Activated CD4-positive, alpha-beta T cell treated with anti-CD3 and anti-CD28 coated beads for 1 hour (primary cell): ENCODE measurements around the gene SERBP1.
"Not testable (repeated sequence)": the region's sequence is repeated elsewhere in the genome, so short reads cannot be mapped to it uniquely, and the experiment has no call there.

Experiments used
- DNase-seq: peaks from one replicate; pipeline ENCODE4 v3.0.0-alpha.2; 2020

SERBP1 gene

DNA sequence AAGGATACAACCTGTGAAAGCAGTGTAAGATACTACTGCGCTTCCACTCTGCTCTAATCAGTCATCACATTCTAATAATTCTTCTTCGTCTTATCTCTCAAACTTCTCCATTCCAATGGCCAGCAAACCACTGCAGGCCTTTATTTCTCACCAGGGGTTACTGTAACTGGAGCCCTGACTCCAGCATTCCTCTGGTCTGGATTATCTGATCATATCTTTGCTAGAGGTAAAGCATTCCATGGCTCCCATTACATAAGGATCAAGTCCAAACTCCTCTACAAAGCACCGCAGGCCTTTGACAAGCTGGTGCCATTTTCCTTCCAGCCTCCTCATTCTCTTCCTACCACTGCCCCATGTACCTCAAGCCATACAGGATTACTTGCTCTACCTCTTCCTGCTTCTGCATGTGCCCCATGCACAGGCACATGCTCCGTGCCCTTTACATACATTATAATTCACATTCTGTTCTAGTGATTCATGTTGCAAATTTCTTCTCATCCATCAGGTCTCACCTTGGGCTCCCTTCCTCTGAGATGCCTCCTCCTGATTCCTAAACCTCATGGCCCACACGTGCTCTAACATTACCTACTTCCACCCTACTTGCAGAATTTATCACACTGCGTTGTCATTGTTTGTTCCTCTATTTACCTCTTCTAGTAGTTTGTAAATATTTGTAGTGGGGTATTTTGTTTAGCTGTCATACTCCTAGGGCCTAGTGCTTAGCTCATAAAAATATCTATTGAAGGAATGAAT lies 9.3 kb upstream of the SERBP1 start:
- DNase-seq, result no peak

DNA sequence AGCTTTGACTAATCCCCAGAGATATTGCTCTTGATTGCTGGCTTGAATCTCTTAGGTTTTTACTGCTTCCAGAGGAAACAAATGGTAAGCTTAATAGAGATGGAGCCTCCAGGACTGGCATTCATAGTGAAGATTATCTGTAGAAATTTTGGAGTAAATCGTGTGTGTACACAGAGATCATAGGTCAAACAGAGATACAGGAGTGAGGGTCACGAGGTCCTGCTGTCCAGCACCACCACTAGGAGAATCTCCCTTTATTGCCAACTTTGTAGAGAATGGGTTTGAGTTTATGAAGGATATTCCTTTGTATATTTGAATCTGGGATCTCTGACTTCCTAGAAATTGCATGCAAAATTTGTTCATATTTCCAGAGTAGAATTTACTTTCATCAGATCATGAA lies 7.8 kb upstream of the SERBP1 start:
- no peak for DNase-seq

DNA sequence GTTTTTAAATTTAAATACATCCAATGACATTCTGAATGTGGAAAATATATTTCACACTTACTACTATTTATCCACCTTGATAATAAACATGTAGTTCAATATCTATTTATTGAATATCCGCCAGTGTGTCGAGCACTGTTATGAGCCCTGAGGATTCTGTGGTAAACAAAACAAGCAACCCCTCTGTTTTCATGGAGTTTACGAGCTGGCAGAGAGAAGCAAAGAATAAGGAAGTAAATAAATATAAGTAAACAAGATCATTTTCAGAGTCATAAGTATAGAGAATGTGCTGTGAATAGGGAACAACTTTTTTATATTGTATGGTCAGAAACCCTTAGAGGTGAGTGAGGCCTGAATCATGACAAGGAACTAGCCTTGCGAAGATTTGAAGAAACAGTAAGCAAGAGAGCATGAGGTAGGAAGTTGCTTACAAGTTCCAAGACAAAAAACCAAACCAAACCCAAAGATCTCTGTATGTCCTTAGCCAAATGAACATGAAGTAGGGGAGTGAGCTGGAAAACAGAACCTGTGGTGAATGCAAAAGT lies 6.4 kb upstream of the SERBP1 start:
- DNase-seq, result no peak

DNA sequence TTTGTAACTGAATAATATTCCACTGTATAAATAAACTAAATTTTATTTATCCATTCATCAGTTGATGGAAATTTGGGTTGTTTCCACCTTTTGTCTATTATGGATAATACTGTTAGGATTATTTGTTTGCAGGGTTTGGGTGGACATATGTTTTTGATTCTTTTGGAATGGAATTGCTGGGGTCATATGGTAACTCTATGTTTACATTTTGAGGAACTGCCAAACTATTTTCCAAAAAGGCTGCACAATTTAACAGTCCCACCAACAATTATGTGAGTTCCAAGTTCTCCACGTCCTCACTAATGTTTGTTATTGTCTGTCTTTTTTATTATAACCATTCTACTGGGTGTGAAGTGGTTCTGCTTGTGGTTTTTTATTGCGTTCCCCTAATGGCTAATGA lies 4.3 kb upstream of the SERBP1 start:
- no peak for DNase-seq

DNA sequence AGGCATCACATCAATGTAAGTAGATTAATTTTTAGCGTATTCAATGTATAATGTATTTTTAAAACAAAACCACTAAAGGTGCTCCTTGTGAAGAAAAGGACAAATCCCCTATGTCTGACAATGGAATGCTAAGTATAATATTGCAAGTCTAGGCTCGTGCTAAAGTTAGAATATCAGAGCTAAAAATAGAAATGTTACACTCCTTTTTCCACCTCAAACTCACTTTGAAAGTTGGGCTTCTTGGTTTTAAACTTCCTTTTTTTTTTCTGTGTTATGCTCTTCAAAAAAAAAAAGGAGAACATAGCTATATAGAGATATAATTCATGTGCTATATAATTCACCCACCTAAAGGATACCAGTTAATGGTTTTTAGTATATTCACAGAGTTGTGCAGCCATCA lies 3.6 kb upstream of the SERBP1 start:
- DNase-seq, result no peak

DNA sequence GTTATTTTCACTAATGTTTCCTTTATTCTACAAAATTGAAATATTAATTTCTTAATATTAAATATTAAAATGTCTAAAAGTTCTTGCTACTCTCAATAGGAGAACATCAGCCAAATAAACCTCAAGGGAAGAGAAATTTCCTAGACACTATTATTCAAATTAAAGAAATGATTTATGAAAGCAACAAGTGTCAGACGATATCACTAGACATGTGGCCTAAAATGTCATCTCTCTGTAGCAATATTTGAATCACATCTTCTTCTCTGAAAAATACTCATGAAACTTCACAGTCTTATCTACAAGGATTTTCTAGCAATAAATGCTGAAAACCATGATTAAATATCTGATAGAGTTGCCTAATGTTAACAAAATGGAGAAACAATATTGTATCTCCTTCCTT lies 2.5 kb upstream of the SERBP1 start:
- DNase-seq, result no peak

DNA sequence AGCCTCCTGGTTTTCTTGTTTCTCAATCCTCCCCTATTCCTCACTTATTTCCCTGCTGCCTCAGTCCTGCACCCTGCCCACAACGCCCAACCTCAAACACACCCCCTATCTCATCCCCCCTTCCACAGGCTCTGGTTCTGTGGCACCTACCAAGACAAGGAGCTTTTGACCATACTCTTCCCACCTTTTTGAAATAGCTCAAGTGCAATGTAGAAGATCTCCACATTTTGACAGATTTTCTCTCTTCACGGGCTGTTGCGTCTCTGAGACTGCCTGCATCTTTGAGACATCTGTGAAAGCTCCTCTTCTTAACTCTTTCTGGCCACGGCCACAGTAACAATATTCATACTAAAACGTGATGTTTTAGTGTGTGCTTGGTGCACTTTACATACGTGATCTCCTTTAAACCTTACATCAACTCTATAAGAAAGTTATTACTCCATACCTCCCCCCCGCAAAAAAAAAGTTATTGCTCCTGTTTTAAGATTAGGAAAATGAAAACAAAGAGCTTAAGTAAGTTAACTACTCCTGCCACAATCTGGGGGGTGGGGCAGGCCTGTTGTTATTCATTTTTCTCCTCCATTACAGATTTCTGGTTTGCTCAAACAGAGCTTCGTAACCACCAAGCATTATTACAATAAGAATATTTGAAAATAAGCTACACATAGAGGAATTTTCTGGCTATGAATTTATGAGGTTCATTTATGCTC lies 1.8 kb upstream of the SERBP1 start:
- no peak for DNase-seq

DNA sequence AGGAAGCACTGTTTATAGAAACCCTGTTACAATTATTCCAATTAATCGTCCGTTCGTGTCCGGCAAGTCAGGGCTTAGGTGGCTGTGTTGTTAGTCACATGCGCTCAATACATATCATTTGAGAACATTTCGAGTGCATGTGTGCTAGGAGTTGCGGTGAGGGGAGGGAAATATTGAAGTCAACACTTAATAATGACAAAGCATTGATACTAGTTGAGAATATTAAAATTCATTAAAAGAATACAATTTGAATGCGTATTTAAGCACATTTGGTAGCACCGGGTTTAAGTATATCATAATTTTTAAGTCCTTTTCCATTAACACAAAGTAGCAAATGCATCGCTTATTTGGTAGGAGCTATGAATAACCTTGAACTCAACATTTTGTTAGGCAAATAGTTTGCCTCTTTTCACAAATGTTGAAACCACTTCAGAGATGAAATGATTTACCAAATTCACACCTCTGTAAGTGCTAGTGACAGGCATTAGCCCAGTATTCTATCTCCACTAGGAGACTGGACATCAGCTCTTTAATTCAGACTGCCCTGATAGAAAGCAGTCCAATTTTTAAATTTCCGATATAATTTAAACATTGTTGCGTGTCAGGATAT lies 1.1 kb upstream of the SERBP1 start:
- no peak for DNase-seq

DNA sequence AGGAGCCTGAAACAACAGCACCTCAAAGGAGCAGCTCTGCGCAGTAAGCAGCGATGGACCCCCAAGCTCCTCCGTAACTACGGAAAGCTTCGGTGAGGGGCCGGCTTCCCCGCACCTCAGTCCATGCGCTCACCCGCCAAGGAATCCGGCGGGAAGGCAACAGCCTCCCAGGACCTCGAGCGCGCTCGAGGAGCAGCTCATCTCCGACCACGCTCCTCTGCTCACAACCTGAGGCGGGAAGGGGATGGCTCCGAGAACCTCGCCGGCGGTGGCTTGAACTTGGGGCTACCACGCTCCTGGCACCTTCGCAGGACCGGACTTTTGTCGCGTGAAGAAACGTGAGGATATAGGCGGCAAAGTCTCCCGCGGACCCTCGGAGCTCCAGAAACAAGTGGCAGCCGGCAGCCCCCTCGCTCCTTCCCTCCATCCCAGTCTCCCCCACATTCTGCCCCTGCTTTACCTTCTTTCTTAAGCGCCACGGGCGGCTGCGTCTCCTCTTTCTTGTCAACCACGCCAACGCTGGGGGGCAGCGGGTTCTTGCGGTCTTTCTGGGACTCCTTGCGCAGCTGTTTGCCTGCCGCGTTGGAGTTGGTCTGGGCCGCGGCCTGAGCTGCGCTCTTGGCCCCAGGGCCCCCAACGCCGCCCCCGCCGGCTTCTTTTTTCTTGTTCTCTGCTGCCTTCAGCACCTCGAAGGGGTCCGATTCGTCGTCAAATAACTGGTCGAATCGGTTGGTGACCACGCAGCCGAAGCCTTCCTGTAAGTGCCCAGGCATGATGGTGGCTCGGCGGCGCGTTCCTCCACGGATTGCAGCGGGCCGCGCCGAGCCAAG lies 459 bp downstream of the SERBP1 start:
- no peak for DNase-seq

DNA sequence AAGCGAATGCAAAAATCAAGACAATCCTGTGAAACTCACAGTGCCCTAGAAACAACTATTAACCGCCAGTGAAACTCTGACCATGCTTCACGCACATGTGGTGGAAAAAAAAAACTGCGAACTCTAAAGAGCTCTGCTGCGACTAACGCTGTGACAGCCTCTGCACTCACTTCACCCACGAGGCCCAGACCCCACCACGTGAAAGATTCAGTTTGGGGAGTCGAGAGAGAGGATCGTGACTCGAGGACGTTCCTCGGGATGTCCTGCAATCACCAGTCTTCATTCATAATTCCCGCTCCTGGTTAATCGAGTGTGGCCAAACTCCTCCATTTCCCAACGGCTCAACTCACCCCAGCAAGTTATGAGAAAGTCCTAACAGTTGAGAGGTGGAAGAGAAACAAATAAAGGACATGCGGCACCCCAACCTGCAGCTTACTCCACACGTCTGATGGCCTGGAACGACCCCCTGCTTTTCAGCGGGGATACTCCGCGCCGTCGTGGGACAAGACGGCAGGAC lies 1.1 kb downstream of the SERBP1 start:
- DNase-seq, result no peak

DNA sequence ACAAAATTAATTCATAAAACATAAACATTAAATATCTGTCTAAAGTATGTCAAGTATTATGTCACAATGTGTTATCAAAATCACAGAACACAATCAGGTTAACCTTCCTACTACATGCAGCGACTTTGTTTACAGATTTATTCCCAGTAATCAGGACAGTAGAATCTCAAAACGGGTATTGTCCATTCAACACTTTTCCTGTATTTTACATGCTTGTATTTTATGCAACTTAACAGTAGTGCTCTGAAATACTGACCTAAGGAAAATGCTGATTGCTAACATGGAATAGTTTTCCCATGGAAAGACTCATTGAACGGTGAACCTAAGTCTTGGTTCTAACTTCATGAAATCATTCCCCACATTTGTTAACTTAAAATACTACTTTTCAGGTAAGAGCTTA lies 2.3 kb downstream of the SERBP1 start:
- no peak for DNase-seq

DNA sequence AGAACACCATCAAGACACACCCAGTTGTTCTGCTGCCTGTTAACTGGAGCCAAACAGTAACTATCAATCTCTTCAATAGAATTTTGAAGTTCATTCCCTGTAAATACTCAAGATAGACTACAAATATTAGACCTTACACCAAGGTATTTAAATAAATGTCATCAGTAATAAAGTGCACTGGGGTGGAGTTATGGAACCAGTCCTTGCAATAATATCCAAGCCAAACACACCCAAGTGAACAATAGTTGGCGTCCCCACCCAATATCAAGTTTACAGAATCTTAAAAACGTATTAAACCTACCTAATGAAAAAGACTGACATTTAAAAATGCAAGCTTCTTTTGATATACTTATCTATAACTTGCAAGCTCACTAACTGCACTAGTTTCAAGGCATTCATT lies 2.7 kb downstream of the SERBP1 start:
- DNase-seq, result no peak

DNA sequence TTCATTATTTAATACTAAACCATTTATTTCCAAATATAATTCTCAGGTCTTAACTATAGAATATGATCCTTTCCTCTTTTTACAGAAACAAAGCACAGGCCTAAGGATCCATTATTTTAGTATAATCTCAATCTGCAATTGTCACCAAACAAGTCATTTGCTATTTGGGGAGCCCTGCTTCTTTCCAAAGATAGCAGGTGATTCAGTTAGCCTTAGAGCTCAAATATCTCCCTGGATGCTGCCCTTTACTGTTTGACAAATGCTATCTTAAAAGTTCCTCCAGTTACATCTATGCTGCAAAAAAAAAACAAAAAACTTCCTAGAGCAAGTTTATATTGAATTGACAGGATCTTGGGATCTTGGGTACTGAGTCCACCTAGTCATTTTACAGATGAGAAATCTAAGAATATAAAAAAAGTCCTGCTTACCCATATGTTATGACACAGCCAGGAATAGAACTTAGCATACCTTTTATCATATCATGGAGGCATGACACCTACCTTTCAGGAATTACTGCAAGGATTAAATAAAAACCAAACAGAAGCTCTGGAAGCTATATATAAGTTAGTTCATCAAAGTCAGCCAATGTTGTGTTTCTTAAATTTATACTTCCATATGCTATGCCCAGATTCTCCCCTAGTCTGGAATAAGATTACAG lies 9.2 kb downstream of the SERBP1 start:
- DNase-seq, result no peak

DNA sequence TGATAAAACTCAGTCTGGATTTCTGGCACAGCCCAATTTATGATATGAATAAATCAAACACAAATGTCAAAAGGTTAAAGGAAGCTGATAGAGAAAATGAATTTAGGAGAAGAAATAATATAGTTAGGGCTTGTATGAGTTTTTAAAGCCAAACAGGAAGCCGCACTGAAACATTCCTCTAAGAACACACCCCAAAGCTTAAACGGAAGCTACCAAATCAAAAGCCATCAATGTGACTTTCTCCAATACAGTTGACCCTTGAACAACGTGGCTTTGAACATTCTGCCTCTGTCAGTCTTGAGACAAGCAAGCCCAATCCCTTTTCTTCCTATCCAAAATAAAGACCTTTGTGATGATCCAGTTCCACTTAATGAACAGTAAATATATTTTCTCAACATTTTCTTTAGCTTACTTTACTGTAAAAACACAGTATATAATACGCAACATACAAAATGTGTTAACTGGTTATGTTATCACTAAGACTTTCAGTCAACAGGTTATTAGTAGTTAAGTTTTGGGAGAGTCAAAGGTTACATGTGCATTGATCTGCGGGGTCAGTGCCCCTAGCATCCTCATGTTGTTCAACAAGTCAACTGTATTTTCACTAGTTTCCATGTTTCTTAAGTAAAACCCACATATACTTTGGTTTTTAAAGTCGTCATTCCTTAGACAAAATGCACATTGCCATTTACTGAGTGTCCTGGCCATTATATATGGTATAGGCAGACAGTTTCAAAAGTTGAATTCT lies 11.2 kb downstream of the SERBP1 start:
- DNase-seq, result no peak

DNA sequence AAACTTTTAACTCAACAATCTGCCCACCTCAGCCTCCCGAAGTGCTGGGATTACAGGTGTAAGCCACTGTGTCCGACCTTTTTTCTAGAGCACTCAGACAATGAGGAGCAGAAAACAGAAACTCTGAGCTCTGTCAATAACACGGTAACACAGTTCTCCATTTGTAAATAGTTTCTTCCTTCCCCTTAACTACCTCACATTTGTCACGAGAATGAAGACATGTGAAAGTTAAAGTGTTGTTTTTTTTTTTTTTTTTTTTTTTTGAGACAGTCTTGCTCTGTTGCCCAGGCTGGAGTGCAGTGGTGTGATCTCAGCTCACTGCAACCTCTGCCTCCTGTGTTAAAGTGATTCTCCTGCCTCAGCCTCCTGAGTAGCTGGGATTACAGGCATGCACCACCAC lies 12.5 kb downstream of the SERBP1 start:
- not testable (repeated sequence) for DNase-seq

DNA sequence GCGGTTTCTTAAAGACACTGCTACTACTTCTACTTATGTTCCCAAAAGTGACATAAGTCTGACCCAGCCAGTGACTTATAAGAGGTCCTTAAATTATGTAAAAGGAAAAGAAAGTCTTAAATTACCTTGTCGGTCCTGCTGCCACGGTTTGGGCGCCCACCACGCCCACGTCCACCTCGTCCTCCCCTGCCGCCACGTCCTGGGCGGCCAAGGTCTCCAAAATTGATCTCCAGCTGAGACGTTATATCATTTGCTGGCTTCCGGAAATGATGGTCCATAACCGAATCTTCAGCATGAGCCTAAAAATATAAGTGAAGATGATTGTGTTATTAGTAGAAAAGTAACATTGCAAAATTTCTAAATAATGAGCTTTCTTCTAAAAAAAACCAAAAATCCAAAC lies 15.2 kb downstream of the SERBP1 start:
- DNase-seq, result no peak

DNA sequence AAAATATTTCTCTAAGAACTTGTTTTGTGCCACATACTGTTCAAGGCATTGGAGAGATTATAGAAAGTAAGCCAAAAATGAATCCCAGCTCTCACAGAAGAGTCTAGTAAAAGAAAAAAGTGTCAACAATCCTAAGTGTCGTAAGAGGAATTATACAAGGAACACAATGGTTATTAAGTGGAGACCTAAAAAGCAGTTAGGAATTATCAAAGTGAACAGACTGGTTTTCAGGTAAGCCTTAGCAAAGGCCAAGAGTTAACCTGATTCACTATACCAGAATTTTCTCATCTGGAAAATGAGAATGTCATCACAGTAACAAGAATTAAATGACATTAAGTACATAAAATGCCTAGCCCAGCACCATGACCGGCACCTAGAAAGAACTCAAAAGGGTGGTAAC lies 15.6 kb downstream of the SERBP1 start:
- DNase-seq, result no peak

DNA sequence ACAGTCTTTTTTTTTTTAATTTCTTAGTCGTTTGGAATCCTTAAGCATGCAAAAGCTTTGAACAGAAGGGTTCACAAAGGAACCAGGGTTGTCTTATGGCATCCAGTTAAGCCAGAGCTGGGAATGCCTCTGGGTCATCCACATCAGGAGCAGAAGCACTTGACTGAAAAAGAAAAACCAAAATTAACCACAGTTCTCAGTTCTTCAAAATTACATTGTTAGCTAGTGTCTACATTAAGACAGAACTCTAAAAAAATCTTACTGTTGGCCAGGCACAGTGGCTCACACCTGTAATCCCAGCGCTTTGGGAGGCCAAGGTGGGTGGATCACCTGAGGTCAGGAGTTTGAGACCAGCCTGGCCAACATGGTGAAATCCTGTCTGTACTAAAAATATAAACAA lies 17.1 kb downstream of the SERBP1 start:
- not testable (repeated sequence) for DNase-seq

DNA sequence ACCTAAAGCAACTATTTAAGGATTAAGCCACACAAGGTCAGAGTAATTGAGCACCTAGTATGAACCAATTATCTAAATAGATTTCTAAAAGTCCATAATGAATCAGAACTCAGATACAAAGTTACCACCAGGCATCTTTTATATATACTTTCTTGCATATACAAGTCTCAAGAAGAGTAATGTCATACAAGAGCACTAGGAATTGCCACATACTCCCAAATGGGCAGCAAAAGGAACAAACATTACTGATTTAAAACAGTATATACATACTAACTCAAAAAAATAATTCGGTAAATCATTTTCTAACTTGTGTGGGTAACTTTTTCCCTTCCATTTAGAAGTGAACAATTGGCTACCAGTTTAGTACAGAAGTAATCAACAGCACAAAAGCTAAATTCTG lies 22.1 kb downstream of the SERBP1 start:
- DNase-seq, result no peak

DNA sequence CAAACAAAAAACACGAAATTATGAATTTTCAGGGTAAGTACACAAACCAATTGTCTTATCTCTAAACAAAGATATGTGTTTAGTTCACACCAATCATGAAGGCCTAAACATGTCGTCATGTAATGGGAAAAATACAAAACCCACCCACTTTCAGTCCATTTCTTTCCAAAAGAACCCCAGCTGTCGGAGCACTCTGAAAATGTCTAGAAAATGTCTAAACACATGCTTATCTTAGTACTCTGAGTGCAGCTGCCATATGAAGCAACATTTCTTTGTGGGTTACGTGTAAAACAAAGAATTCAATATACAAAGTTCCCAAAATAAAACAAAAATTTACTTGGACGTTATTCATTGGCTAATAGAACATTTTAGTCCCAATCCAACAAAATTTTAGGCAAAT lies 22.7 kb downstream of the SERBP1 start:
- no peak for DNase-seq

DNA sequence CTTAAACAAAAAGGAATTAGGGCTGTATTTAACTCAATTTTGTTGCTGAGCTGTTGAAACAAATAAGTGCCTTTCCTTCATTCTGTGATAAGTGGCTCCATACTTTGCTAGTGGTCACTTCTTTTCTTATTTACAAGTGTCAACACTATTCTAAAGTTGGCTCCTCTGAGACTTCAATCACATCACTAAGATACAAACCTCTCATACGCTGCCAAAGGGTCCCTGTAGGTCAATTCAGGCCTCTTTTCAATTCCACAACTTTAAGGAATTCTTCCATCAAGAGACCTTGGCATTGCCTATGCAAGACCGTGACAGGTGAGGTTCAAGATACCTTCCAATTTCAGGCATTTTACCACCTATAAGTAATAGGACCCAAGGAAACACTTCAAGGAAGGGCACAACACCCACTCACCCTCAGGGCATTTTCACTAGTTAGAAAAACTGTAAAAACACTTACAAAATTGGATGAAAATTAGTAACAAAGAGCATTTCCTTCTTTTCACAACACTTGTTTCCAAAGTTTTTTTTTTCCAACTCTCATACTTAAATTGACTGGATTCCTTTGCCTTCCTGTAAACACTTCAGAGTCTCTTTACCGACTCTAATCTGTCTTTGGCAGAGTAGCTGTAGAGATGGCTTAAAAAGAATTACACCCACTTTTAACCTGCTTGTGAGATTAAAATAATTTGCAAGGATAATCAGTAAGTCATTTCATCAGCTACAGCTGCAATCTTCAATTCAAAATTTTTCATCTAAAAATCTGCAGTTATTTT lies 24.5 kb downstream of the SERBP1 start:
- DNase-seq, result no peak
